GM12892 (cell line): ENCODE results near the gene AP1S3.
"Not testable (repeated sequence)": the region's sequence is repeated elsewhere in the genome, so short reads cannot be mapped to it uniquely, and the experiment has no call there.

Experiments used
- DNase-seq: peaks from one replicate; pipeline ENCODE4 v3.0.0; 2011; ENCODE audit not compliant: insufficient read length
- FAIRE-seq: peaks from 2 replicates; lab custom pipeline; 2011; peaks lifted over from hg19 to GRCh38; lab: Jason Lieb, UNC
- POLR2A ChIP-seq: IDR thresholded peaks from 2 replicates; pipeline ENCODE4 v1.6.1; 2011; ENCODE audit warnings: low read depth, low read length, control low read depth
- POLR2AphosphoS5 ChIP-seq: IDR thresholded peaks from 2 replicates; pipeline ENCODE4 v1.6.1; 2011; ENCODE audit warnings: low read depth, low read length, control low read depth
- TAF1 ChIP-seq: IDR thresholded peaks from 2 replicates; pipeline ENCODE4 v1.6.1; 2011; ENCODE audit warnings: low read depth, mild to moderate bottlenecking, control low read depth, low read length, borderline replicate concordance

Gene AP1S3

DNA sequence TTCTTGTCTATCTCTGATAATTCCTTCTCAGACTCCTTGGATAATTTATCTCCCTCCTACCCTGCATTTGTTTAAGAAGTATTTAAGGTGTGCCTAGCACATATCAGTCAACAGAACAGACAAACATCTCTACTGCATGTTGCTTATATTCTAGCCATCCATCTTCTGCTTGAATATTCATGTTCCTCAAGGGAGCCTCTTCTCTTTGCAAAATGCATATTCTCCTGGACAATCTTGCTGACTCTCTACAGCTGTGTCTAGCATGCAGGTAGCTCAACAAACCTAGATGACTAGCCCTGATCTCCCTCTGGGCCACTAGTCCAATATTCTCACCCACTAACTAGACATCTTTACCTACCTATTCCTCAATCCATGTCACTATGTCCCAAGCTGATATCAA is 70.0 kb downstream of the AP1S3 start:
- DNase-seq (no peak), FAIRE-seq (no peak)
- TF ChIP-seq TAF1 (no peak), POLR2A (no peak), POLR2AphosphoS5 (no peak)

DNA sequence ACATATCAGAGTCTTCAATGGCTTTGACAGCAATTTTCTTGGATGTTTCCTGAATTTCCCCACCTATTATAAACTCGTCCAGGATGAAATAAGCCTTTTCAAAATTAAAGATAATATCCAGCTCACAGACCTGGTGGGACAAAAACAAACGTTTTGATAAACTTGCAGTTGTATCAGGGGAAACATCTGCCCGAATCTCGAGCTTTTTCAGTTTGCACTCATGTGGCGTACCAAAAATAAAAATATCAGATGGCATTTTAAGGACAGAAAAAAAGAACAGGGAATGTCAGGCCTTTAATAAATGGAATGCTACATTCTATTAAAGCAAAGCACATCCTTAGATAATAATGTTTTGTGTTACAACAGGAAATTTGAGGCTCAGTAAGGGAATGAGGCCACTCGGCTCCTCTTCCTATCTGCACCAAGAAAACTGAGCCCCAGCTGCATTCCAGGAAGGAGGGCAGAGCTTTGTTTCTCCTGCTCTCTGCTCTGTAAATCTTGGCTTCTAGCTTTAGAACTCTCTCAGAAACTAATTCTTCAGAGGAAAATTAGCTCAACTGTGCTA is 72.1 kb downstream of the AP1S3 start:
- FAIRE-seq, result no peak
- no peak for DNase-seq
- TF ChIP-seq TAF1, result no peak
- TF ChIP-seq POLR2A, result no peak
- TF ChIP-seq POLR2AphosphoS5, result no peak

DNA sequence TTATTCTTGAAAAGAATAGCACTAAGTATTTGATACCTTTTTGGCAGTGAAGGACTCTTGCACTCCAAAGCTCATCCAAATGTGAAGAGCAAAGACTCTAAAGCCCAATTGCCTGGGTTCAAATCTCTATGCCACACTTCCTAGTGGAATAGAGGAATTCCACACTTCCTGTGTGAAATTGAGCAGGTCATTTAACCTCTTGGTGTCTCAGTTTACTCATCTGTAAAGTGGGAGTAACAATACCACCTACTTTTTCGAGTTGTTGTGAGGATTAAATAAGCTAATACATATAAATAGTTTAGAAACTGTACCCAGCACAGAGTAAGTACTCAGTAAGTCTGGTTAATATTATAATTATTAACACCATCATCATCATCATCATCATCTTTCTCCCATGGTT is 72.6 kb downstream of the AP1S3 start:
- FAIRE-seq, result no peak
- DNase-seq, result no peak

DNA sequence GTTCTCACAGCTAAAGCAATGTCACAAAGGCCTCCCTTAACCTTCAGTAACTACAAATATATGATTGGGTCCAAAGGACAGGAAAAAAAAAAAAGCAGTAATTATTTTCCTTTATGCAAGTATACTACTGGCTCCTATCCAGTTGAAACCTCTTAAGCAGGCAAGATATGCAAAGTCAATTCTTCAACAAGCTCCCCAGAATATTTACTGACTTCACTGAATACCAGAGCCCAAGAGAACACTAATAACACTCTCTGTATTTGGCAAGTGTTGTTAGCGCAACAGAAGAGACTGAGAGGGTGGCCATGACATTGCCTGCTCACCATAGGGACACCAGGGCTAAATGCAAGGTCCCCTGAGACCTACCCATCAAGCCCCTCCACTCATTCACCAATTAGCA is 74.5 kb downstream of the AP1S3 start:
- DNase-seq (no peak), FAIRE-seq (no peak)
- TF ChIP-seq TAF1 (no peak), POLR2AphosphoS5 (no peak), POLR2A (no peak)

More for the DNA sequence above, 72.6 kb downstream of the AP1S3 start:
- TF ChIP-seq TAF1 (no peak), POLR2AphosphoS5 (no peak), POLR2A (no peak)

DNA sequence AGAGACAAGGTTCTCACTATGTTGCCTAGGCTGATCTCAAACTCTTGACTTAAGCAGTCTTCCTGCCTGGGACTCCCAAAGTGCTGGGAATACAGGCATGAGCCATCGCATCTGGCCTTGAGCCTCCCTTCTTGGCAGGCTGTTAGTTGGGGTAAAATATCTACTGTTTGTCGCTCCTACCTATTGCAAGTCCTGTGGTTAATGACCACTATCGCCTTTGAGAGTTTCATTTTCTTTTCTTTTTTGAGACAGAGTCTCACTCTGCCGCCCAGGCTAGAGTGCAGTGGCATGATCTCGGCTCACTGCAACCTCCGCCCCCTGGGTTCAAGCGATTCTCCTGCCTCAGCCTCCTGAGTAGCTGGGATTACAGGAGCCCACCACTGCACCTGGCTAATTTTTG is 75.6 kb downstream of the AP1S3 start:
- DNase-seq, FAIRE-seq: not testable (repeated sequence)

DNA sequence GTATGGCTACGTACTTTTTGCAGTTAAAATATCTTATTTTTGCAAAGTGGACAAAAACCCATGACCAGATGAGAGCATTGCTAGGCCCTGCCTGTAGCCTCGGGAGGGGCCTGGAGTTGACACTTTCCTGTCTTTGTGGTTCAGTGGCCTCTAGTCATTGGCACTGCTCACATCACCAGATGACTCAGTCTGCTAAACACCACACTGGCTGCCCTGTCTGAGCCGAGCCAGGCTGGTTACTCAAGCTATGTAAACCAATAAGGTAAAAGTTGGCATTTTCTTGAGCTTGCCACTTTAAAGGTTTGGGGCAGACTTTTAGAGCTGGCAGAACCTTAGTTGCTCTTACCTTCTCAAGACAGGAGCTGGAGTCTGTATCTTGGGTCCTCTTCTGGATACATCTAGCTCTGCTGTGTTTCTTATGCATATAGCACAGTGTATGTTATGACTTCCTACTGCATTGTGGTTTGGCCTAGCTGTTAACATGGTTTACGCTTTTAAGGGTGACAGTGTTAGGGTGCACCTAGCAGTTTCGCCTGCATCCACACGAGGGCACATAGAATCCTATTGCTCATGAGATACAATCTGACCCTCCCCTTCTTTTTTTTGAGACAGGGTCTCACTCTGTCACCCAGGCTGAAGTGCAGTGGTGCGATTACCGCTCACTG is 76.4 kb downstream of the AP1S3 start:
- no peak for DNase-seq
- TF ChIP-seq TAF1, result no peak
- no peak for TF ChIP-seq POLR2A
- no peak for TF ChIP-seq POLR2AphosphoS5
- FAIRE-seq, result peak; percentile 30

DNA sequence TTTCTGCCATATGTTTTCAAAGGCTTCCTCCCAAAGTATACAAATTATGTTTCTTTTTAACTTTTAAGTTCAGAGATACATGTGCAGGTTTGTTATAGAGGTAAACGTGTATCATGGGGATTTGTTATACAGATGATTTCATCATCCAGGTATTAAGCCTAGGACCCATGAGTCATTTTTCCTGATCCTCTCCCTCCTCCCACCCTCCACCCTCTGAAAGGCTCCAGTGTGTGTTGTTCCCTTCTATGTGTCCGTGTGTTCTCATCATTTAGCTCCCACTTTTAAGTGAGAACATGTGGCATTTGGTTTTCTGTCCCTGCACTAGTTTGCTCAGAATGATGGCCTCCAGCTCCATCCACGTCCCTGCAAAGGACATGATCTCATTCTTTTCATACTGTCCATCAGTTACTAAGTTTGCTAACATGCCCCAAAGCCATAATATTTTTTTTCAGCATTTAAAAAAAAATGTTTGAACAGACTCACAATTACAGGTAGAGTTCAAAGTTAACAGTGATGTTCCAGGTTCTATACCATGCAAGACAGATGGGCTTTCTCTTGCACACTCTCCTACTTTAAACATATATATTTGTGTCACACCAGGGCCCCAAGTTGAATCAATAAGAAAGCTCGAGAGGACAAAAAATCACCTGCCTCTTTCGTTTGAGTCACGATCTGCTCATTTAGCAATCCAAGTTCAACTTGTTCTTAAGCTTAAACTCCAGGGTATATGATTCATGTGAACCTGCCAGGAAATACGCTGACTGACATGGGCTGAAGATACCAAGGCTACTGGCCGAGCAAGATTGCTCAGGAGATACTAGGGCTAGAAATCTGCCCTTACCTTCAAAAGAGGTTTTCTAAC is 77.6 kb downstream of the AP1S3 start:
- no peak for DNase-seq
- TF ChIP-seq POLR2A, result no peak
- TF ChIP-seq TAF1, result no peak
- TF ChIP-seq POLR2AphosphoS5, result no peak
- FAIRE-seq, result no peak

DNA sequence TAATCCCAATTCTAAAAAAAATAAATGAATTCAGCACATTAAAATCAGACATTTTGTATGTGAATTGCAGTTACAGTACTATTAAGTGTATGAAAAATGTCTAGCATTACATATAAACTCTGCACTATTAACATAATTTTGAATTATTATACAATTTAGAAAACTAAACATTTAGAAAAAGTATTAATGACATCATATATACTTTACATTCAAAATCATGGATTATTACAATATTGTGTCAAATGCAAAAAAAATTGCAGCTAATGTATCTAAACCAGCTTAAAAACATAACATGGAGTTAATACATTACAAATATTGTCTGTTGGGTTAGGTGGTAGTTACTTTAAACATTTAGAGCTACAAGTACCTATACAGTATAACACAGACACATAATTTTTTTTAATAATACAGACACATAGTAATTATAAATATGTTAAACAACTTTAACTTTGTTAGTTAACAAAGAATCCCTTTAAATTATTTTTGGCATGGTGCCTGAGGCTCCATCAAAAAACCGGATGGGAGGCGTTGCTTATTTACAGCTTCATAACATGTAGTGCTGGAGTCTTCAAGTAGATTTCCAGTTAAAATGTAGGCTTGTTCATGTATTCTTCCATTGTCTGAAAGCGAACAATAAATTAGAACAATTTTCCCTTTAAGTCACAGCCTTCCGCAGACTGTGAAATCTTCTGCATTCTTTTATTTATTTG is 79.1 kb downstream of the AP1S3 start:
- no peak for FAIRE-seq
- TF ChIP-seq TAF1 (no peak), POLR2AphosphoS5 (no peak), POLR2A (no peak)
- no peak for DNase-seq

DNA sequence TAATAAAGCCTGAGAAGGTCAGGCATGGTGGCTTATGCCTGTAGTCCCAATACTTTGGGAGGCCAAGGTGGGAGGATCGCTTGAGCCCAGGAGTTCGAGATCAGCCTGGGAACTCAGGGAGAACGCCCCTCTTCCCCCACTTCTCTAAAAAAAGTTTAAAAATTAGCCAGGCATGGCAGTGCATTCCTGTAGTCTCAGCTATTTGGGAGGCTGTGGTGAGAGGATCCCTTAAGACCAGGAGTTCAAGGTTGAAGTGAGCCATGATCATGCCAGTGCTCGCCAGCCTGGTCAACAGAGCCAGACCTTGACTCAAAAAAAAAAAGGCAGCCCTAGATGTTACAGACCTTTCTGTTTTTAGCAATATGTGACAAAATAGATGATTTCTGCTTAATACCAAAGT is 83.4 kb downstream of the AP1S3 start:
- no peak for FAIRE-seq
- TF ChIP-seq POLR2AphosphoS5, result no peak
- no peak for TF ChIP-seq TAF1
- no peak for TF ChIP-seq POLR2A
- DNase-seq, result no peak

DNA sequence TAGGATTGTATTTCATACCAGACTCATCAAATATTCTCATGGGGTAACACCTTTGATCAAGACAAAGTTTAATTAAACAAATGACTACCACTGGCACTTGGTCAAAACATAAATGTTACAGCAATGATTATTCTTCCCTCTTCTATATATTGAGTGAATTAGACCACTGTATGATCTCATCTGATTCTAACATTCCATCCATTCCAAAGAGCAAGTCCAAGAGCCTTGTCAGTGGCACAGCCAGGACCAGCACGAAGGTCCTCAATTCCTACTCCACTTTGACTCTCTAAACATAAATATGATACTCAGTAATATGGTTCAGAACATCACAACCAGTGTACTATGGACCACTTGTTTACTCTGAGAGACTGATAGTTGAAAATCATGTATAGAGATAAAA is 86.4 kb downstream of the AP1S3 start:
- DNase-seq, result no peak
- no peak for FAIRE-seq
- no peak for TF ChIP-seq TAF1

DNA sequence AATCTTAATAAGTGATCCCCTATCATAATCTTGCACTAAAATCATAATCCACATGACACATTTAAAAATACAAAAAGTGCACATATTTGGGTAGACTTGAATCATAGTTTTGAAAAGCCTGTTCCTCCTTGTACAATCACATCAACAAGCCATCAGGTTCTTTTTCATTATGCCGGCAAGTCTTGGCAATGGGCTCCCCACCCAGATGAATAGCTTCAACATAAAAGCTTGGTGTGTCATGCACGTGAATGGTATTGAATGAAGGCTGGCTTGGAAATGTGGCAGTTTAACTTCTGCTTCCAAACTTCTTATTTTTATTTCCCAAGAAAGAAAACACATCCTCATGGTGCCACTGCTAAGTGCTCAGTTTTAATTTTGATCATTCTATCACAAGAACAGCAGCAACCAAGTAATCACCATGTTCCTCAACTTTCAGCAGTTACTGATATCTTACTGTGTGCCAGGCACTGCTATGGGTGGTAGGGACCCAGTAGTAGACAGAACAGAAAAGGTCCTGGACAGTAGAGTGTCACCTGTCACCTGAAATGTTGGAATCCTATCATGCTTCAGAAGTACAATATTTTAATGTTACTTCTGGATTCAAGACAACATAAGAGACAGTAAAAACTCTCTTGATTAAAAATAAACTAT is 89.9 kb downstream of the AP1S3 start:
- TF ChIP-seq POLR2A, result no peak
- TF ChIP-seq TAF1, result no peak
- no peak for TF ChIP-seq POLR2AphosphoS5
- DNase-seq (no peak), FAIRE-seq (no peak)
